Measurements from ENCODE around the gene OBP2B. TPM values are rescaled to one million over a fixed set of nuclear protein-coding genes. Genes with fewer than 3 reads are reported as not detected.
"Not testable (repeated sequence)": the region's sequence is repeated elsewhere in the genome, so short reads cannot be mapped to it uniquely, and the experiment has no call there.

OBP2B gene
- polyA plus RNA-seq, 1 donor: not detected

- no peak for DNase-seq
Measured at GRCh38 chr9:133202688-133203453, 6.2 kb downstream of the OBP2B start.

DNA sequence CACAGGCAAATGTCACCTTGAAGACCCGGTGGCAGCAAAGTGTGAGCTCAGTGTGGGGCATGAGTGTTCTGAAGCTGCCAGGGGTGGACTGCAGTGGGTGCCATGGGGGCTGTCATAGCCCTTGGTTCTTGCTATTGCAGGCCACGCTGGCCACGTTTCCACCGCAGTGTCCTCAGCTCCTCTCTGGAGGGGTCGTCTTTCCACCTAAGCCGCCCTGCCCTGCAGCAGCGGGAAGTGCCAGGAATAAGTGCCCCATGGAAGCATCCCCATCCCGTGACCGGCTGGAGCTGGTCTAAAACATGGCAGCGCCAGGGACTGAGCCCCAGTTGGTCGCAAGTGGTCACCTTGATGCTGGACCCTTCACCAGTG lies 6.9 kb downstream of the OBP2B start:
- DNase-seq: no peak

DNA sequence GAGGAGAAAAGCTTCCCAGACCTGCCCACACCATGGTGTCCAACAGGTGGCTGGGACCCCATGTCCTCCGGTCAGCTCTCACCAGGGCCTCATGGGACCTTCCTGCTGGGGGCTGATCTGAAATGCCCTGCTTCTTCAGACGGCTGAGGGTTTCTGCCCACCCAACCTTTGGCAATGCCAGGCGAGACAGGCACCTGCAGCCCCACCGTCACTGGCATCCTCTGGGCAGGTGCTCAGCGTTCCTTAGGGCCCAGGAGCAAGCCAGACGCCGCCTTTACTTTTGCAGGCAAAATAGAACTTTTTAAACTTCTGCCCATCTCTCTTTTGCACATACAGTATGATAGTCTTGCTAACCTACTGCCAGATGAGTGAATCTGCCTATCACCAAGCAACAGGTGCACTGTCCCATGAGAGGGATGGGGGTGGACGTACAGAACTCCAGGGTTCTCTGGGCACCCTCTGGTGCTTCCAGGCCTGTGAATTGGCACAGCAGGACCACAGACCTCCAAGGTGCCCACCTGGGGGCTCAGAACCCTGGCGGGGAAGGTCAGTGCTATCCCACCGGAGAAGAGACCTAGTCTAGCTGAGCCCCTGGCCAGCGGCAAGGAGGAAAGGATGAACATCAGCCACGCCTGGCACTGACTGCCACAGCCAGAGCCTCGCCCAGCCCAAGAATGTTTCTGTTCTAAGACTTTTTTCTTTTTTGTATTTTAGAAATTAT lies 7.5 kb downstream of the OBP2B start:
- no peak for DNase-seq

DNA sequence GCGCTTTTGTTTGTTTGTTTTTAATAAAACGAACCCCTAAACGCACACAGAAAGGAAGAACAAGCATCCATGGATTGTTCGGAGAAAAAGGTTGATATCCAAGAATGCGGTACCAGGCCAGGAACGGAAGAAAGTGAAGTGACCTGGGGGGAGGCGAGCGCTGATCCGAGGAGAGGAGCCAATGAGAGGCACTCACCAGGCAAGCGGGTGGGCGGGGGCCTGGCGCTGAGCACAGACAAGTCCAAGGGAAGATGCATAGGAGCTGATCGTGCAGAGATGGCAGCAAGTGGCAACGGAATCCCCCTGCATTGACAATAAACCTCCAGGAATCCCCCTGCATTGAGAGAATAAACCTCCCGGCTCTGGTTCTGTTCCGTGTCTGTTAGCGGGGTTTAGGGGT lies 8.4 kb downstream of the OBP2B start:
- DNase-seq: no peak

DNA sequence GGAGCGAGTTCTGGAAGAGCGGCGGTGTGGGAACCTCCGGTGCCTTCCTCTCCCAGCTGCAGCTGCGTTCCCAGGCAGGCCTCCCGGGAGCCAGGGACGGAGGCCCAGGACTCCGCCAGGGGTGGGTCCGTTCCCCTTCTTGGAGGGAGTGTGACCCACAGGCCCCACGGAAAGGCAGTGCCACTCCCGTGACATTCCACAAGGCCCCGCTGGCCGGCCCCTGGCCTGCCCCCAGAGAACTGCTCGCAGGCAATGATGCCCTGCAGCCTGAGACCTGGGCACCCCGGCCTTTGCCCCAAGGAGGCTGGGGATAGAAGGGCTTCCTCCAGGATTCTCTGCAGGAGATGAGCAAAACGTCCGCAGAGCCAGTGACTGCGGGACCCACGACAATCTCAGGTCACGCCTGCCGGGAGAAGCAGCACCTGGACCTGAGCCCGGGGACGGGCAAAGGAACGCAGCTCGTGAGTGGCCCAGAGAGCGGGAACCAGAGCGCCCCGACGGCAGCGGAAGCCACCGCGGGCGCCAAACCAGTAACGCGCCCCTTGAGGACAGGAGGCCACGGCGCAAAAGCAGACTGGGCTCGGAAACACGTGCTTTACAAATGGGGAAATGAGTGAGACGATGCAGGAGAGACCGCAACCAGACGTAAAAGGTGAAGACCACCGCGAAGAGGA lies 9.3 kb downstream of the OBP2B start:
- DNase-seq: peak; percentile 33

DNA sequence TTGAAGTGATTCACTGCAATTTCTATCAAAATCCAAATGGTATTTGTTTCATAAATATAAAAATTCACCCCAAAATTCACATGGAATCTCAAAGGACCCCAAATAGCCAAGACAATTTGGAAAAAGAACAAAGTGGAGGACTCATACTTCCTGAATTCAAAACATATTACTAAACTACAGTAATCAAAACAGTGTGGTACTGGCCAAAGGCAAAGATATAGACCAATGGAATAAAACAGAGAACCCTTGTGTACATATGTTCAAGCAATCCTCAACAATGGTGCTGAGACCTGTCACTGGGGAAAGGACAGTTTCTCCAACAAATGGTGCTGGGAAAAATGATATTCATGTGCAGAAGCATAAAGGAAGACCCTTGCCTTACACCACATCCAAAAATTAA lies 14.0 kb downstream of the OBP2B start:
- no peak for DNase-seq

- no peak for DNase-seq
Measured at GRCh38 chr9:133194597-133194996, 14.5 kb downstream of the OBP2B start.

GRCh38 chr9:133191989-133192388 lies 17.1 kb downstream of the OBP2B start:
- no peak for DNase-seq

DNA sequence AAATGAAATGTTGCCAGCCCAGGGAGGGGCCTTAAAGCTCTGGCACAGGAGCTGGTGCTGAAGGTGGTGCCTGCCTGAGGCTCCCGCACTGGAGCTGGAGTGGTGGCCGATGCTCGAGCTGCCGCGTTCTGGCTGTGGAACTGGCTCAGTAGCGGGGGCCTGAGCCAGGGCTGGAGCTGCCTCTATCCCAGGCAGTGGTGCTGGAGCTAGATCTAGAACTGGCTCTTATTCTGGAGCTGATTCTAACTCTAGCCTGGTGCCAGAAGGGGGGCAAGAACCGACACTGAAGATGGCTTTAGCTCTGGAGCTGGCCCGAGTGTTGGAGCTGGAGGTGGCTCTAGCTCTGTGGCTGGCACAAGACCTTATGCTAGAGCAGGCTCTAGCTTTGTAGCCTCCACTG lies 19.2 kb downstream of the OBP2B start:
- no peak for DNase-seq

DNA sequence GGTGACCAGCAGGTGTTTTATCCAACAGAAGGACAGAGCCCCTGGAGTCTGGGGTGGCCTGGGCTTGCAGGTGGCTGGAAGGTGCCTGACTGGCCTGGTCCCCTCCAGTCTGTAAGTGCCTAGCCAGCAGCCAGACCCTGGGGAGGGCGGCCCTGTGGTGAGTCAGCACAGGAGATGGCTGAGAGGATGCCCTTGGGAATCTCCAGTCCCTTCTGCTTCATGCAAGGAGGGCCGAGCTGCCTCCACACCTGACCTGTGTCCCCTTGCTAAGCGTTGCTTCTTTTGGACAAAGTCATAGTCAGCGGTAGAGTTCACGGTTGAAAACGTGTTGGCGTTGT lies 20.2 kb downstream of the OBP2B start:
- DNase-seq: no peak

GRCh38 chr9:133188006-133188842 lies 20.8 kb downstream of the OBP2B start:
- peak; percentile 46 for DNase-seq

DNA sequence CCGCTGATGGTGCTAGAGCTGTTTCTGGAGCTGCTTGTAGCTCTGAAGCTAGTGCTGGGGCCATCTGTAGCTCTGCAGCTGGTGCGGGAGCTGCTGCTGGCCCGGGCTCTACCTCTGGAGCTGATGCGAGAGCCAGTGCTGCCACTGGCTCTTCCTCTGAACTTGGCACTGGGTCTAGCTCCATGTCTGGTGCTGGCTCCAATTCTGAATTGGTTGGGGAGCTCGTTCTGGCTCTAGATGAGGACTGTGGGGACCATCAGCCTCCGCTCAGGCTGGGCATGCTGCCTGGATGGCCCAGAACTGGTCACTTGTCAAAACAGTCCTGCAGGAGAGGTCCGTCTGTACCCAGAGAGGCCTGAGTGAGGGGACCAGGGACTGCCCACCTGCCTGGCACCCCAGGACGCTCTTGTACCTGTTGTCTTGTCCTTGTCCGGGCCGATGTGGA lies 21.5 kb downstream of the OBP2B start:
- DNase-seq: no peak

- no peak for DNase-seq
Measured at GRCh38 chr9:133186736-133187135, 22.3 kb downstream of the OBP2B start.

GRCh38 chr9:133184971-133185370 lies 24.1 kb downstream of the OBP2B start:
- DNase-seq: peak; percentile 78

DNA sequence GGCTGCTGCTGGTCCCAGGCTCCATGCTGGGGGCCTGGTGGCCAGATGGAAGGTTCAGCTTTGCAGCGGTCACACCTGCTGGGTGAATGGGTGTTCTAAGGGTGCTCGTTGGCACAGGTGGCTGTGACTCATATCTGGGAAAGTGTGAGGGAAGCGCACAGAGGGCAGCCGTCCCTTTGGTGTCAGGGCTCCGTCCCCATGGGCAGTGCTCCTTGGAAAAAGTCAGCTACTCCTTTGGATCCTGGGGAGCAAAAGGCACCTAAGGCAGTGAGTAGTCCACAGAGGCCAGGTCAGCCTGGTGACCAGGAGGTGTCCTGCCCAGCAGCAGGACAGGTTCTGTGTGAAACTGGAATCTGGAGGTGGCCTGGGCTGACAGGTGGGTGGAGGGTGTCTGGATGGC lies 26.9 kb downstream of the OBP2B start:
- DNase-seq: no peak

- no peak for DNase-seq
Measured at GRCh38 chr9:133181561-133181960, 27.5 kb downstream of the OBP2B start.

- no peak for DNase-seq
Measured at GRCh38 chr9:133180953-133181352, 28.1 kb downstream of the OBP2B start.

DNA sequence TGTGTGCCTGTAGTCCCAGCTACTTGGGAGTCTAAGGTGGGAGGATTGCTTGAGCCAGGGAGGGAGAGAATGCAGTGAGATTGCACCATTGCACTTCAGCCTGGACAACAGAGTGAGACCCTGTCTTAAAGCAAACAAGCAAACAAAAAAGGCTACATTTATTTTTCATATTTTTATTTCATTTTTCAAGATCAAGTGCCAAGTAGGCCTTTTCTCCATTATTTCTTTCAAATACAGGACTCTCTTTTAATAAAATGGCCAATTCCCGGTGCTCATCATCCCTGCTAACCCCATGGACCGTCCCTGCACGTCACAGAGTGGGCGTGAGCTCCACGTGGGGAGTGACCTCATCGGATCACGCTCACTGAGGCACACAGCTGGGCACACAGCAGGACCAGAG lies 36.0 kb downstream of the OBP2B start:
- no peak for DNase-seq

DNA sequence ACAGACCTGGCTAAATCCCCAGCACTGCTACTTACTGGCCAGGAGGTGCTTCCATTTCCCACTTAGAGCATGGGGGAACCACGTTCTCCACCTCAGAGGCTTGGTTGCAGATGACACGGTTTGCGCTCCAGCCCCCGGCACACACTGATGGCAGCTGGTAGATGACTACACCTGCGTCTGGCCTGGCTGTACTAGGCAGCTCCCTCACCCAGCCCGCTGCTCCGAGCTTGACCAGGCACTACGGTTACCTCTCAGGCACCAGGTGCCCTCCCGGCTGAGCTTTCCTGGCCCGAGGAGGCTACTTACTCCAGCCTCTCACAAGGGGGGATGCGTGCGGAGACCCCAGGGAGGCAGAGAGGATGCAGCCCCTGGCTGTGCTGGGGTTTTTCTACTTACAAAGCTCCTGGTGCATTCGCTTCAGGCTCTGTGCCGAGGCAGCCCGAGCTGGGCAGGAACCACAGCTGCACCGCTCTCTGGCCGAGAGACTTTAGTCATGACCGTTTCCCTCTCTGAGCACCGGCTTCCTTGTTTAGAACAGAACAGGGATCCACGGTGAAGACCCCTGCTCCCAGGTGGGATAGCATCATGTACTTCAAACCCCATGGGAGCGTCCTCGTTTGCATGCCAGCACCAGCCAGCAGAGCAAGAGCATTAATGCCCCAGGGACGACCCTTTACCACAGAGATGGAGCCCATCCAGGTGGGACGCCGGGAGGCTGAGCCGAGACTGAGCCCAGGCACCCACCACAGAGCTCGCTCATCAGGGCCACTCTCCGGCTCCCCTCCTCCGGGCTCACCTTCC lies 37.7 kb downstream of the OBP2B start:
- DNase-seq: no peak

GRCh38 chr9:133170716-133171115 lies 38.3 kb downstream of the OBP2B start:
- DNase-seq: no peak

DNA sequence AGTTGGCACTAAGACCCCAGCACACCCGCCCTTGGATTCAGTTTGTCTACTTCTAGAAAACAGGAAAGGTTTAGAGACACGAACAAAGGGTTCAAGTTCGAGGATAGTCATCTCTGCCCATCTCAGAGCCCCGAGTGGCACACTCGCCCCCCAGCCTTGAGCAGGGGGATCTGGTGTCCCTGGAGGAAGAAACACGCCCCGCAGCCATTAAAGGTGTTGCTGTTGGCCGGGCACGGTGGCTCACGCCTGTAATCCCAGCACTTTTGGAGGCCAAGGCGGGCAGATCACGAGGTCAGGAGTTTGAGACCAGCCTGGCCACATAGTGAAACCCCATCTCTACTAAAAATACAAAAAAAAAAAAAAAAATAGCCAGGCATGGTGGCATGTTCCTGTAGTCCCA lies 39.4 kb downstream of the OBP2B start:
- DNase-seq: not testable (repeated sequence)

- no peak for DNase-seq
Measured at GRCh38 chr9:133169102-133169501, 39.9 kb downstream of the OBP2B start.

All from left kidney (tissue), 2 donors.